ENCODE measurements around the gene NUDCD3.
"Not testable (repeated sequence)": the region's sequence is repeated elsewhere in the genome, so short reads cannot be mapped to it uniquely, and the experiment has no call there.

Gene NUDCD3

DNA sequence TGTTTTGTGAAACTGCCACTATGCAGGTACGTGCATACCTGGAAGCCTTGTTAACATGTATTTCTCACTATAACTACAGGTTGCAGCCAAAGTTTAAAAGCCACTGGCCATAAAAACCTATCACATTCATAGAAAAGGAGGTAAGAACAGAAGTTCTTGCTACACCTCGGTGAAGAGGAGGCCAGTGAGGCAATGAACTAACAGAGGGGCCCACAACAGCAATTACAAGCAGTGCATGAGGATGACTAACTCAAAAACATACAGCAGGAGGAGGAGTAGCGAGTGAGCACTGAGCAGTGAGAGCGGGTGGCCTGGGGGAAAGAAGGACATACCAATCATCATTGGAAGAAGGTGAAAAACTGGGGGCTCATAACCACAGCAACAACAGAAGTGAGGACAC, 51.6 kb downstream of the NUDCD3 start:
- ATAC-seq (replicated peaks) (no peak), DNase-seq (no peak)
- Mint-ChIP-seq H3K27me3 (no peaks in the 10 kb centered on the region), H3K4me1 (peaks cover 23 to 62% of the 10 kb centered on the region in 2 donors), H3K36me3 (peaks cover 13 to 26% of the 10 kb centered on the region in 2 donors), H3K27ac (no peak overlapping the region), H3K9me3 (peaks cover 0 to 2% of the 10 kb centered on the region in 2 donors), H3K4me3 (no peak overlapping the region)

- ATAC-seq (replicated peaks) = no peak
- Mint-ChIP-seq H3K4me3 (no peak overlapping the region), H3K4me1 (peaks cover 30 to 63% of the 10 kb centered on the region in 2 donors), H3K9me3 (peaks cover 0 to 2% of the 10 kb centered on the region in 2 donors), H3K36me3 (peaks cover 20 to 29% of the 10 kb centered on the region in 2 donors), H3K27me3 (no peaks in the 10 kb centered on the region), H3K27ac (no peak overlapping the region)
- no peak for DNase-seq
These were observed 56.3 kb downstream of the NUDCD3 start for GRCh38 chr7:44434201-44434600.

DNA sequence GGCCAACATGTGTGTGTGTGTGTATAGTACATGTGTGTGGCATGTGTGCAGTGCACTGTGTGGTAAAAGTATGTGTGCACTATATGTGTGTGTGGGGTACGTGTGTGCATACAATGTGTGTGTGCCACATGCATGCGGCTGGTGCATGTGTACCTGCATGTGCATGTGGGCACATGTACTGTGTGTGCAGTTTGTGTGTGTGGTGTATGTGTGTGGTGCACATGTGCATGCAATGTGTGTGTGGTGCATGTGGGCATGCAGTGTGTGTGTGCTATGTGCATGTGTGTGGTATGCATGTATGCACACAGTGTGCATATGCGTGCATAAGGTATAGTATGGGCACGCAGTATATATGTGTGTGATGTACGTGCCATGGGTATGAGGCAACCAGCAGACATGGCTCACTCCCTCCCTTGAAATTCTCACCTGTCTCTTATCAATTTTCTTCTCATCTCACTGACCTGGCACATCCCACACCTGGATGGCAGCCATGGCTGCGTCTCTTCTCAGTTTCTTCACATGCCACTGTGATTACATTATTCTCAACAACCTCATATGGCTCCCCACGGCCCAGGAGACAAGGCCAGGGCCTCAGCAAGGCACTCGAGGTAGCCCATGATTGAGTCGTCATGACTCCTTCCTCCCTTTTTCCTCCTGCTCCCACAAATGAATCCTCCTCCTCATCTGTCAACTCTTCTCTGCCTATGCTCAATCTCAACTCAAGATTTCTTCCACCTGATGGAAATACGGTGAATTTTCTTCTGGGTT, 57.0 kb downstream of the NUDCD3 start:
- DNase-seq (no peak), ATAC-seq (replicated peaks) (no peak)
- no peak overlapping the region for H3K27ac Mint-ChIP-seq
- H3K36me3 Mint-ChIP-seq = peaks cover 20 to 24% of the 10 kb centered on the region in 2 donors
- H3K27me3 Mint-ChIP-seq = no peaks in the 10 kb centered on the region
- peaks cover 0 to 2% of the 10 kb centered on the region in 2 donors for H3K9me3 Mint-ChIP-seq
- H3K4me1 Mint-ChIP-seq = peaks cover 32 to 63% of the 10 kb centered on the region in 2 donors
- no peak overlapping the region for H3K4me3 Mint-ChIP-seq

DNA sequence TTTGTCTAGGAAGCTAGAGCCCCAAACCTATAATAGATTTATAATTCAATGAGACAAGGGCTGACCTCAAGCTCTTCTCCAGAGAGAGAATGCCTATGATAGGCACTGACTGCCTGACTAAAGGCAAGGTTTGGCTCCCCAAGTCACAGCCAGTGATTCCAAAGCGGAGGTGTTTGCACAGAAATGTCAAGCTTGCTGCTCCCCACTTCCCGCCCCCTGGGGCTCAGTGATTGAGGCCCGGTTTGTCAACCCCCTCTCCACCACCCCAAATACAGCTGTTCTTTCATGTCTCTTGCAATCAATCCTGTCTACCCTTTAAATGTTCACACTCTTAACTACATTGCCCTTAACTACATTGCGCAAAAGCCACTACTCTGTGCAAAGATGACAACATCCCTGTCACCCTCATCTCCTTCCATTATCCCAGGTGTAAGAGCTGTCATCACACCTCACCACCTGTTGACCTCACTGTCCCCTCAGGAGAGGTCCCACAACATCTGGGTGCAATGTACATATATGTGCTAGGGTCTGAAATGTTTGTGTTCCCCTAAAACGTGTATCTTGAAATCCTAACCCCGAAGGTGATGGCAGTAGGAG, 58.0 kb downstream of the NUDCD3 start:
- no peak overlapping the region for H3K27ac Mint-ChIP-seq
- peaks cover 0 to 2% of the 10 kb centered on the region in 2 donors for H3K9me3 Mint-ChIP-seq
- H3K4me1 Mint-ChIP-seq = peaks cover 32 to 62% of the 10 kb centered on the region in 2 donors
- no peak for ATAC-seq (replicated peaks)
- no peak overlapping the region for H3K4me3 Mint-ChIP-seq
- no peaks in the 10 kb centered on the region for H3K27me3 Mint-ChIP-seq
- DNase-seq = no peak
- peaks cover 22 to 27% of the 10 kb centered on the region in 2 donors for H3K36me3 Mint-ChIP-seq

DNA sequence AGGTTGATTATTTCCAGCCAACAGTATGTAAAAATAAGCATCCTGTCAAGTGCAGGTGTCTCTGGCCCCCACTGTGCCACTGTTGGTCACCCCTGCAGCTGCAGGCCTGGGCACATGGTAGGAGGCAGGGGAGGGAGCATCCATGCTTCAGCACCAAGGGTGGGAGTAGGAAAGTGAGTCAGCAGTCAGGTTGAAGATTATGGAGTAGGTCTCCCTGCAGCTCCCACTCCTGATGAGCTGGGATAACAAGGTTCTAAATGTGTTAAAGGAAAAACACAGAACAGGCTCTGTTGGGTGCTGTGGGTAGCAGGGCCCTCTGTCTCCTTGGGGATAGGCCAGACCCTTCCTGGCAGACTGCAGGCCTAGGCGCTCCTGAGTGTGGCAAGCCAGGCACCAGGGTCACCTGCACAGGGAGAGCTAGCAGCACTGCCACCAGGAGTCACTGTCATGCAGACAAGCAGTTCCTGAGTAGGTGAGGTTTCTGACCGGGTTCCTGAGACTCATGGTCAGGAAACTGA, 59.3 kb downstream of the NUDCD3 start:
- peak overlapping the region; percentile 9 for H3K27ac Mint-ChIP-seq

DNA sequence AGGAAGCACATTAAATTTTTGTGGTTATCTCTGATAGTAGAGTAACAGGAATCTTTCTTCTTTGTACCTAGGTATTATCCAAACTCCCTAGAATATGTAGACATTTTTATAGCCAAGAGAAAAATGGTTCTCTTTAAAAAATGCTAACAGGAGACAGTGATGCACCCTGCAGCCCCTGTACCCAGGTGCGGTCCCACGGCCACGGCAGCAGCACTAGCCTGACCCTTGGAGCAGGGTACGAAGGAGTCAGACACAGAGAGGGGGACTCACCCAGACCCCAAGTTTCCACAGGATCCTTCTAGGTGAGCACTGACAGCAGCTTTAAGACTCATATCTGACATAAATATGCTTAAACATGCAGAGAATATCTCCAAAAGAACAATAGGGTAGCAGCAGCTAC, 60.4 kb downstream of the NUDCD3 start:
- peaks cover 28 to 51% of the 10 kb centered on the region in 2 donors for H3K4me1 Mint-ChIP-seq
- DNase-seq = no peak
- no peaks in the 10 kb centered on the region for H3K27me3 Mint-ChIP-seq
- H3K4me3 Mint-ChIP-seq = no peak overlapping the region
- ATAC-seq (replicated peaks) = no peak
- H3K27ac Mint-ChIP-seq = no peak overlapping the region
- H3K36me3 Mint-ChIP-seq = peaks cover 36 to 38% of the 10 kb centered on the region in 2 donors
- no peaks in the 10 kb centered on the region for H3K9me3 Mint-ChIP-seq

More for the DNA sequence above, 59.3 kb downstream of the NUDCD3 start:
- ATAC-seq (replicated peaks) (peak; percentile 71 to 77), DNase-seq (no peak)
- no peaks in the 10 kb centered on the region for H3K9me3 Mint-ChIP-seq
- peaks cover 27 to 33% of the 10 kb centered on the region in 2 donors for H3K36me3 Mint-ChIP-seq
- H3K4me3 Mint-ChIP-seq = no peak overlapping the region
- peaks cover 30 to 56% of the 10 kb centered on the region in 2 donors for H3K4me1 Mint-ChIP-seq
- H3K27me3 Mint-ChIP-seq = no peaks in the 10 kb centered on the region

GRCh38 chr7:44424762-44425161, 65.7 kb downstream of the NUDCD3 start:
- H3K4me3 Mint-ChIP-seq; H3K9me3 Mint-ChIP-seq; DNase-seq; H3K27me3 Mint-ChIP-seq; H3K27ac Mint-ChIP-seq; ATAC-seq (replicated peaks): not testable (repeated sequence)
- Mint-ChIP-seq H3K36me3 (peaks cover 61 to 78% of the 10 kb centered on the region in 2 donors), H3K4me1 (peaks cover 24 to 54% of the 10 kb centered on the region in 2 donors)

DNA sequence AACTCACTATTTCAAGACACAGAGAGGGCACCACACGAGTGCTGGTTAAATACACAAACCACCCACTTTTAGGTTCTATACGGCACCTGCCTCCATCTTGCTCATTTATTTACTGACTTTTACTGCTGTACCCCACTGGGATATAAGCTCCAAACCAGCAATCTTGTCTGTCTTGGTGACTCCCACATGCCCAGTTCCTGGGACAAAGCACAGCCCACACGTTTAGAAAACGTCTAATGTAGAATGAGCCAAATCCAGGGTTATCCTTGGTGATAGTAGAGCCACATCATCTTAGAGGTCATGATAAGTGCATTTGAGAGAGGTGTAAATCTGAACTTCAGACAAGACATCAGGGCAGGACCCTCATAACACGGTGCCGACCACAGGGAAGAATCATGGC, 73.5 kb downstream of the NUDCD3 start:
- H3K27me3 Mint-ChIP-seq = no peaks in the 10 kb centered on the region
- DNase-seq (no peak), ATAC-seq (replicated peaks) (no peak)
- no peak overlapping the region for H3K27ac Mint-ChIP-seq
- H3K9me3 Mint-ChIP-seq = peaks cover 0 to under 1% of the 10 kb centered on the region in 2 donors
- H3K4me1 Mint-ChIP-seq = peaks cover 19 to 62% of the 10 kb centered on the region in 2 donors
- no peak overlapping the region for H3K4me3 Mint-ChIP-seq
- peaks cover 37 to 78% of the 10 kb centered on the region in 2 donors for H3K36me3 Mint-ChIP-seq

DNA sequence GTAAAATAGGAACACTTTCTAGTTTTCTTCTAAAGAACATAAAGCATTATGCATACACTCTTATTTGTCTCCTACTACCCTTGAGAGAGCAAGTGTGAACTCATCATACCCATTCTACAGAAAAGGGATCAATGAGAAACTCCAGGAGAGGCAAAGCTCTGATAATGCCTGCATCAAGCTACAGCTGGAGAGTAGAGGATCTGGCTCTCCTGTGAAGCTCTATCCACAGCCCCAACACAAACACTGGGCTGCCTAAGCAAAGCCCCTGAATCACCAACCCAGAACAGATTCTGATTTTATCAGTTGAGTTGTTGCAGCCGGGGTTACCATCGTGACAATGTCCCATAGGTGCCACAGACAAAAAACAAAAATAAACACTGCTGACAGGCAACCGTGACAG, 74.9 kb downstream of the NUDCD3 start:
- peaks cover 37 to 75% of the 10 kb centered on the region in 2 donors for H3K36me3 Mint-ChIP-seq
- H3K27ac Mint-ChIP-seq = no peak overlapping the region
- no peak for DNase-seq
- H3K4me1 Mint-ChIP-seq = peaks cover 15 to 48% of the 10 kb centered on the region in 2 donors
- peaks cover 0 to 4% of the 10 kb centered on the region in 2 donors for H3K9me3 Mint-ChIP-seq
- ATAC-seq (replicated peaks) = no peak
- no peaks in the 10 kb centered on the region for H3K27me3 Mint-ChIP-seq
- H3K4me3 Mint-ChIP-seq = no peak overlapping the region

DNA sequence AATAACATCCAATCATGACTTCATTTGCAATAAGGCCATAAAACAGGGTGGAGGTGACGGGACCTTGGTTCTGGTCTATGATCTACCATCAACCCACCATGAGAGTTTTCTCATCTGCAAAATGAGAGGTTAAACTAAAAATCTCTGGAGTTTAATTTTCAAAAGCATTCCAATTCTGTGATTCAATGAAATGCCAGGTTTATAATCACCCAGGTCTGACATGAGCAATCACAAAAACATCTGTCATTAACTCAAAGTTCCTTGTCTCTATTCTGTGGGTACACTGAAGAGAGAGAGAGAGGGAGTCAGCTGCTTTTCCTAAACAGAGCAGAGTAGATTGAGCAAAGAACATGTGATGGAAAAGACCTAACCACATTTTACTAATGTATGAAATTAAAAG, 75.4 kb downstream of the NUDCD3 start:
- Mint-ChIP-seq H3K9me3 (peaks cover 0 to 4% of the 10 kb centered on the region in 2 donors), H3K36me3 (peaks cover 42 to 75% of the 10 kb centered on the region in 2 donors), H3K4me1 (peaks cover 11 to 43% of the 10 kb centered on the region in 2 donors), H3K4me3 (no peak overlapping the region), H3K27ac (no peak overlapping the region), H3K27me3 (no peaks in the 10 kb centered on the region)
- ATAC-seq (replicated peaks) (no peak), DNase-seq (no peak)

GRCh38 chr7:44411306-44411705, 79.2 kb downstream of the NUDCD3 start:
- Mint-ChIP-seq H3K4me1 (peaks cover 4 to 20% of the 10 kb centered on the region in 2 donors), H3K27me3 (no peaks in the 10 kb centered on the region), H3K9me3 (peaks cover 0 to 4% of the 10 kb centered on the region in 2 donors), H3K4me3 (no peak overlapping the region), H3K27ac (no peak overlapping the region), H3K36me3 (peaks cover 41 to 60% of the 10 kb centered on the region in 2 donors)
- DNase-seq (no peak), ATAC-seq (replicated peaks) (no peak)

- no peak overlapping the region for H3K27ac Mint-ChIP-seq
- no peak for DNase-seq
- H3K36me3 Mint-ChIP-seq = peaks cover 41 to 52% of the 10 kb centered on the region in 2 donors
- no peak overlapping the region for H3K4me3 Mint-ChIP-seq
- peaks cover 2 to 6% of the 10 kb centered on the region in 2 donors for H3K4me1 Mint-ChIP-seq
- ATAC-seq (replicated peaks) = no peak
- H3K27me3 Mint-ChIP-seq = no peaks in the 10 kb centered on the region
- H3K9me3 Mint-ChIP-seq = peaks cover 0 to 4% of the 10 kb centered on the region in 2 donors
These were observed 81.9 kb downstream of the NUDCD3 start for GRCh38 chr7:44408596-44408995.

- Mint-ChIP-seq H3K9me3 (no peaks in the 10 kb centered on the region), H3K4me3 (no peak overlapping the region), H3K27ac (no peak overlapping the region), H3K36me3 (peaks cover 15 to 56% of the 10 kb centered on the region in 2 donors), H3K27me3 (no peaks in the 10 kb centered on the region), H3K4me1 (peaks cover 0 to 2% of the 10 kb centered on the region in 2 donors)
- DNase-seq (no peak), ATAC-seq (replicated peaks) (no peak)
These were observed 86.7 kb downstream of the NUDCD3 start for GRCh38 chr7:44403775-44404174.

DNA sequence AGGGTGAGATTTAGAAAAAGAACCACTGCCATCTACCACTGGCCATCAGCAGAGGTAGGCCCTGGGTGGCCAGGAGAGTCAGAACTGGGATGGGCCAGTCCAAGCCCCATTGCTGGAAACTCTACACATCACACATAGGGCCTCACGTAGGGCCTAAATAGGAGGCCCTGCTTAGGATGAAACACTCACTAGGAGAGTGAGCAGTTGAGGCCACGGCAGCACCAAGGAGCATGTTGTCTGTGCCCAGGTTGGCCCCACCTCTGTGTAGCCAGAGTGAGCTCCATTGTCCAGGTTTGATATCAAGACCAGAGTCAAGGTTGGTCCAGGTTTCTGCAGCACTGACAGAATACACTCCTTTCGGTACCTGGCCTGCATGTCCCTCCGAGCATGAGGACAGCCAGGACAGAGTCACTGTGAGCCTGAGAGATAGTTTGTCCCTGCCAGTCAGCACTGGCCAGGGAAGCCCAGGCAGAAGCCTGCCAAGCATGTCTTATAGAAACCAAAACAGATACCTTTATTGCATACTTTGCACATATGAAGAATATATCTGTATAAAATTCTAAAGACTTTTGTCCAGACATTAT, 87.2 kb downstream of the NUDCD3 start:
- Mint-ChIP-seq H3K27ac (peak overlapping the region; percentile 60), H3K4me3 (no peak overlapping the region), H3K4me1 (peaks cover 0 to 2% of the 10 kb centered on the region in 2 donors), H3K27me3 (no peaks in the 10 kb centered on the region), H3K9me3 (no peaks in the 10 kb centered on the region), H3K36me3 (peaks cover 19 to 61% of the 10 kb centered on the region in 2 donors)
- ATAC-seq (replicated peaks) (no peak), DNase-seq (no peak)

Data from stimulated activated naive B cell treated with anti-CD40 and anti-IgM and Interleukin-4, amounts not matched to agents 10 μg/mL and 1 μg/mL and 100 μg/mL, for 72 hours (primary cell).